Activated T-helper 2 cell treated with anti-CD3 and anti-CD28 coated beads, Interferon-gamma antibody, Interleukin-2, Interleukin-4, amounts not matched to agents 10 μg/mL and 5 μg/mL and 100 μg/mL, durations not matched to agents 14 hours and 24 hours and 36 hours (primary cell): ENCODE results near the gene AGBL5. TPM values are rescaled to one million over a fixed set of nuclear protein-coding genes. Genes with fewer than 3 reads are reported as not detected.
"Not testable (repeated sequence)": the region's sequence is repeated elsewhere in the genome, so short reads cannot be mapped to it uniquely, and the experiment has no call there.

Experiments used
- DNase-seq: peaks from one replicate; pipeline ENCODE4 v3.0.0; 2021; ENCODE audit warnings: low spot score
- H3K27ac Mint-ChIP-seq: one replicate; pipeline ENCODE4 v1.8.0; 2021; ENCODE audit warnings: mixed read lengths
- H3K27me3 Mint-ChIP-seq: one replicate; pipeline ENCODE4 v1.8.0; 2021; ENCODE audit warnings: low read depth, mixed read lengths
- H3K36me3 Mint-ChIP-seq: one replicate; pipeline ENCODE4 v1.8.0; 2021; ENCODE audit warnings: low read depth, mixed read lengths
- H3K4me1 Mint-ChIP-seq: one replicate; pipeline ENCODE4 v1.8.0; 2021; ENCODE audit warnings: low read depth, mixed read lengths
- H3K4me3 Mint-ChIP-seq: one replicate; pipeline ENCODE4 v1.8.0; 2021; ENCODE audit warnings: low read depth, mild to moderate bottlenecking, moderate library complexity, mixed read lengths
- H3K9me3 Mint-ChIP-seq: one replicate; pipeline ENCODE4 v1.8.0; 2021; ENCODE audit warnings: mixed read lengths
- intact Hi-C: fragments of 100-400 bp; cut with micrococcal nuclease; formaldehyde crosslinking; loops from one replicate; pipeline ENCODE4 v1.15.1; 2023
- total RNA-seq: library from RNA; stranded (reverse); gene quantifications from 2 replicates; pipeline ENCODE4 v1.2.3, GENCODE V29; 2022

Gene AGBL5
- total RNA-seq, 1 donor from 2014 or later, result 13.8 TPM

- peaks cover 8% of the 10 kb centered on the region for H3K4me1 Mint-ChIP-seq
- intact Hi-C loops, result no loop called here
- H3K27me3 Mint-ChIP-seq, result peaks cover 37% of the 10 kb centered on the region
- no peaks in the 10 kb centered on the region for H3K36me3 Mint-ChIP-seq
- peak overlapping the region; percentile 62 for H3K4me3 Mint-ChIP-seq
- DNase-seq, result no peak
- no peaks in the 10 kb centered on the region for H3K9me3 Mint-ChIP-seq
- H3K27ac Mint-ChIP-seq, result no peak overlapping the region
Measured at GRCh38 chr2:27117995-27118524, 66.6 kb downstream of the AGBL5 start.

GRCh38 chr2:27118525-27119329 is 67.3 kb downstream of the AGBL5 start, which contains the start of gene CGREF1:
Gene CGREF1 (minus strand): TSS chr2:27119128. CDS start chr2:27104366, 14,762 bp downstream.
- peaks cover 39% of the 10 kb centered on the region for H3K27me3 Mint-ChIP-seq
- H3K27ac Mint-ChIP-seq, result peak within 1 kb of the TSS; percentile 36
- H3K9me3 Mint-ChIP-seq, result no peaks in the 10 kb centered on the region
- peak within 1 kb of the TSS; percentile 77 for H3K4me3 Mint-ChIP-seq
- no peaks in the 10 kb centered on the region for H3K36me3 Mint-ChIP-seq
- no peak for DNase-seq
- peaks cover 12% of the 10 kb centered on the region for H3K4me1 Mint-ChIP-seq
- intact Hi-C loops, result no loop called here

GRCh38 chr2:27119330-27119670 is 67.8 kb downstream of the AGBL5 start:
- peaks cover 17% of the 10 kb centered on the region for H3K4me1 Mint-ChIP-seq
- peaks cover 39% of the 10 kb centered on the region for H3K27me3 Mint-ChIP-seq
- peak overlapping the region; percentile 77 for H3K4me3 Mint-ChIP-seq
- H3K36me3 Mint-ChIP-seq, DNase-seq, H3K9me3 Mint-ChIP-seq, intact Hi-C loops: not testable (repeated sequence)
- H3K27ac Mint-ChIP-seq, result peak overlapping the region; percentile 36

Other genes with a start within 250 kb of the AGBL5 start
- 0.05 TPM in 1 of 2 replicates, not detected in the other for gene DPYSL5, start 203.5 kb upstream of the AGBL5 start, total RNA-seq
- 1.8 and 2.2 TPM in 2 replicates for gene MAPRE3, start 81.0 kb upstream of the AGBL5 start, total RNA-seq
- gene TMEM214, start 18.7 kb upstream of the AGBL5 start, total RNA-seq, result 96.3 and 102 TPM in 2 replicates
- gene OST4, start 20.0 kb downstream of the AGBL5 start, total RNA-seq, result 330 and 341 TPM in 2 replicates
- 0.87 and 0.94 TPM in 2 replicates for gene EMILIN1, start 26.9 kb downstream of the AGBL5 start, total RNA-seq
- gene KHK, start 35.1 kb downstream of the AGBL5 start, total RNA-seq, result 12.3 and 13.4 TPM in 2 replicates
- 8.1 and 9.0 TPM in 2 replicates for gene CGREF1, start 67.5 kb downstream of the AGBL5 start, total RNA-seq
- gene ABHD1, start 72.1 kb downstream of the AGBL5 start, total RNA-seq, result 1.2 and 1.5 TPM in 2 replicates
- 79.8 and 82.6 TPM in 2 replicates for gene PREB, start 83.0 kb downstream of the AGBL5 start, total RNA-seq
- not detected in 2 replicates for gene PRR30, start 87.7 kb downstream of the AGBL5 start, total RNA-seq
- not detected in 2 replicates for gene TCF23, start 97.3 kb downstream of the AGBL5 start, total RNA-seq
- gene ATRAID, start 160.4 kb downstream of the AGBL5 start, total RNA-seq, result 107 and 114 TPM in 2 replicates
- 70.7 and 73.9 TPM in 2 replicates for gene SLC5A6, start 160.6 kb downstream of the AGBL5 start, total RNA-seq
- gene CAD, start 165.7 kb downstream of the AGBL5 start, total RNA-seq, result 141 and 146 TPM in 2 replicates
- 1.7 and 1.9 TPM in 2 replicates for gene SLC30A3, start 211.4 kb downstream of the AGBL5 start, total RNA-seq
- not detected in 2 replicates for gene DNAJC5G, start 223.8 kb downstream of the AGBL5 start, total RNA-seq
- 0.21 and 0.25 TPM in 2 replicates for gene TRIM54, start 230.8 kb downstream of the AGBL5 start, total RNA-seq